Spleen (tissue), 7 donors: ENCODE results near the gene TJP1.

ENCODE experiments used
- CTCF ChIP-seq, 11 experiments: fragments of 200-600 bp in 7 of 11; fragments of 450-650 bp in 4 of 11; sonication (generic) in 4 of 11; IDR thresholded peaks in 8 of 11; conservative IDR thresholded peaks in 3 of 11; 1 replicate in 7 of 11; 2 replicates in 4 of 11; pipeline versions ENCODE4 v1.4.0 to v1.8.0; 2016 to 2021; ENCODE audit warnings: antibody characterized with exemption in 11 of 11, inconsistent platforms in 4 of 11, mild to moderate bottlenecking in 1 of 11
- POLR2A ChIP-seq, 3 donors: fragments of 450-650 bp; IDR thresholded peaks; one replicate each; pipeline ENCODE4 v1.5.1; 2017; ENCODE audit warnings: antibody characterized with exemption in 3 of 3, mild to moderate bottlenecking in 1 of 3
- donor health status: DM: no; HTN: no; CAD: no; lungs with moderate emphysema.
- donor health status: DM: no; HTN: no; CAD: no.
- donor health status: DM: no; HTN: no; CAD: no.

- TF ChIP-seq CTCF (IDR thresholded peaks at IDR 0.05 in 8 of 11, conservative IDR thresholded peaks at IDR 0.05 in 3 of 11) (no peak), POLR2A (IDR thresholded peaks at IDR 0.05) (no peak)
Observed at GRCh38 chr15:29674661-29675533, 147.4 kb downstream of the TJP1 start.
